ENCODE measurements around the gene RHBDL1. TPM values are rescaled to one million over a fixed set of nuclear protein-coding genes. Genes with fewer than 3 reads are reported as not detected.

RHBDL1 gene
- total and polyA plus RNA-seq, 9 of the 15 experiments (the other 6 are each of a cell fraction or from before 2014, with no cell fraction given): 0.03 to 5.6 (median 1.3) TPM; not detected in 1

DNA sequence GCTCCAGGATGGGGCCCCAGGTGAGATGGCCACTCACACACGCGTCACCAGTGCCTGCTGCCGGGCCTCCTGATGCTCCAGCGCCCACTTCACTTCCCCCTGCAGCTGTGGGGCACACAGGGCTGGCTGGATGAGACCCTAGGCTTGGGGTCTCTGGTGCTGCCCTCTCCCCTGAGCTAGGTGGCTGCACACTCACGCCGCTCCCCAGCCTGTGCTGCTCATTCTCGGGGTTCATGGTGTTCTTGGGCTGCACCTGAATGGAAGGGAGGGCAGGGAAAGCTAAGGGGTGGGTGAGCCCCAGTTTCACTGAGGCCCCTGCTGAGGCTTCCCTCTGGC, 49.5 kb downstream of the RHBDL1 start:
- H3K79me2 ChIP-seq (ENCODE audit: control insufficient read depth, insufficient read depth, low read length): peaks cover 57% of the 10 kb centered on the region
- H3K36me3 ChIP-seq (ENCODE audit: control insufficient read depth, insufficient read depth, low read length): peaks cover 21% of the 10 kb centered on the region; the same call in 1 of the 3 replicates
- ATAC-seq (no peak), FAIRE-seq (no peak), DNase-seq (ENCODE audit: extremely low read depth in 1 of 4, low spot score in 3 of 4) (no peak)
- 70% methylated on average over 4 of the region's 7 CpGs for WGBS (ENCODE audit: insufficient coverage, low coverage, missing lambda C conversion rate)
- peaks cover 15 to 97% of the 10 kb centered on the region in 2 experiments for H3K4me1 ChIP-seq (replicated peaks in 1 of 2; ENCODE audit: control insufficient read depth in 2 of 2, insufficient read depth in 2 of 2, low read length in 2 of 2)
- H3K27me3 ChIP-seq (ENCODE audit: control insufficient read depth in 2 of 2, insufficient read depth in 2 of 2, low read length in 2 of 2): no peaks in the 10 kb centered on the region
- no peaks in the 10 kb centered on the region for H3K9me1 ChIP-seq (ENCODE audit: control insufficient read depth, insufficient read depth, low read length)
- H3K9me3 ChIP-seq (replicated peaks; ENCODE audit: control insufficient read depth, insufficient read depth, low read depth, low read length): no peaks in the 10 kb centered on the region
- no peak overlapping the region for H3K4me3 ChIP-seq
- CTCF ChIA-PET (ENCODE audit: low intra/inter-chr PET ratio): no interaction called here
- no peaks in the 10 kb centered on the region; the same call in 1 of the 2 replicates for H4K20me1 ChIP-seq (replicated peaks; ENCODE audit: control insufficient read depth, insufficient read depth, low read length)
- TF ChIP-seq POLR2G (IDR thresholded peaks at IDR 0.05; ENCODE audit: low read depth, low read length) (peak; percentile 59), SNRNP70 (optimal IDR thresholded peaks at IDR 0.05; ENCODE audit: low read depth, low read length) (peak; percentile 53)
- TF ChIP-seq, protein P1, sequence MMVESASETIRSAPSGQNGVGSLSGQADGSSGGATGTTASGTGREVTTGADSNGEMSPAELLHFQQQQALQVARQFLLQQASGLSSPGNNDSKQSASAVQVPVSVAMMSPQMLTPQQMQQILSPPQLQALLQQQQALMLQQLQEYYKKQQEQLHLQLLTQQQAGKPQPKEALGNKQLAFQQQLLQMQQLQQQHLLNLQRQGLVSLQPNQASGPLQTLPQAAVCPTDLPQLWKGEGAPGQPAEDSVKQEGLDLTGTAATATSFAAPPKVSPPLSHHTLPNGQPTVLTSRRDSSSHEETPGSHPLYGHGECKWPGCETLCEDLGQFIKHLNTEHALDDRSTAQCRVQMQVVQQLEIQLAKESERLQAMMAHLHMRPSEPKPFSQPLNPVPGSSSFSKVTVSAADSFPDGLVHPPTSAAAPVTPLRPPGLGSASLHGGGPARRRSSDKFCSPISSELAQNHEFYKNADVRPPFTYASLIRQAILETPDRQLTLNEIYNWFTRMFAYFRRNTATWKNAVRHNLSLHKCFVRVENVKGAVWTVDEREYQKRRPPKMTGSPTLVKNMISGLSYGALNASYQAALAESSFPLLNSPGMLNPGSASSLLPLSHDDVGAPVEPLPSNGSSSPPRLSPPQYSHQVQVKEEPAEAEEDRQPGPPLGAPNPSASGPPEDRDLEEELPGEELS (CRISPR knock-in tag; IDR thresholded peaks at IDR 0.05; ENCODE audit: borderline replicate concordance): no peak
- intact Hi-C loops (cut with micrococcal nuclease): no loop called here
- H3K4me2 ChIP-seq (ENCODE audit: insufficient read depth, low read length): no peak overlapping the region
- POLR2A ChIA-PET: interaction anchor here (0.5 to 4.5 kb wide), 6 partner anchors 9 to 47 kb away, joined by 3 to 25 read pairs (median 3); partner anchors contain the start of genes CIAO3 and METRN
- in situ Hi-C loops (cut with MboI): no loop called here
- no peak overlapping the region for H2AFZ ChIP-seq (ENCODE audit: low read depth, low read length)
- no TSS peak for BruUV-seq (replicated peaks)
- peak overlapping the region in 1 of 2 experiments; percentile 59; a peak in 2 of 4 replicates for H3K9ac ChIP-seq (ENCODE audit: insufficient read depth in 1 of 2, low read depth in 2 of 2, low read length in 2 of 2)
- H3K27ac ChIP-seq (ENCODE audit: extremely low read depth, low read depth, low read length): no peak overlapping the region

All from K562 (cell line).